Endothelial cell of umbilical vein (primary cell): ENCODE measurements around the gene RGPD4. TPM values are rescaled to one million over a fixed set of nuclear protein-coding genes. Genes with fewer than 3 reads are reported as not detected.

Experiments used
- BruUV-seq: library from RNA; stranded (reverse); fragments of 400-500 nt; replicated peaks from 2 replicates; lab custom pipeline; 2021; lab: Mats Ljungman, UMichigan
- CTCF ChIA-PET: fragments of 300-600, 350-600 bp; sonication (Branson Sonifier 250); formaldehyde crosslinking; loops from one replicate; lab custom pipeline; 2021; ENCODE audit warnings: antibody characterized with exemption, inconsistent platforms; lab: Charles Lee
- POLR2A ChIA-PET: fragments of 300-600, 350-600 bp; sonication (Branson Sonifier 250); formaldehyde crosslinking; loops from one replicate; lab custom pipeline; 2021; ENCODE audit warnings: antibody characterized with exemption, inconsistent platforms; lab: Charles Lee
- DNase-seq: peaks from one replicate; pipeline ENCODE4 v3.0.0-alpha.2; 2011; ENCODE audit warnings: low read depth, low spot score
- FAIRE-seq: peaks from 2 replicates; lab custom pipeline; 2011; peaks lifted over from hg19 to GRCh38; lab: Jason Lieb, UNC
- H2AFZ ChIP-seq: 2 replicates; pipeline ENCODE4 v1.6.0; 2012; ENCODE audit warnings: low read depth, low read length, control low read depth, inconsistent platforms
- H3K27ac ChIP-seq: 2 replicates; pipeline ENCODE4 v1.5.1; 2011; ENCODE audit warnings: low read depth, mild to moderate bottlenecking, control low read depth, low read length, moderate library complexity; ENCODE audit not compliant: insufficient read depth
- H3K27me3 ChIP-seq, 2 experiments: 2 replicates each; pipeline versions ENCODE4 v1.6.0 to v1.6.1; 2011; ENCODE audit warnings: low read length in 2 of 2, mixed read lengths in 1 of 2; ENCODE audit not compliant: control insufficient read depth in 2 of 2, insufficient read depth in 2 of 2
- H3K36me3 ChIP-seq, 2 experiments: 2 replicates in 1 of 2; 3 replicates in 1 of 2; pipeline ENCODE4 v1.5.1; 2011; ENCODE audit warnings: low read length in 2 of 2, mild to moderate bottlenecking in 1 of 2, moderate library complexity in 1 of 2; ENCODE audit not compliant: control insufficient read depth in 2 of 2, insufficient read depth in 2 of 2; ENCODE audit errors: extremely low read depth in 1 of 2
- H3K4me1 ChIP-seq: 3 replicates; pipeline ENCODE4 v1.5.1; 2011; ENCODE audit warnings: mild to moderate bottlenecking, low read length; ENCODE audit not compliant: control insufficient read depth, insufficient read depth; ENCODE audit errors: extremely low read depth
- H3K4me2 ChIP-seq: 2 replicates; pipeline ENCODE4 v1.6.1; 2011; ENCODE audit warnings: low read length, control low read depth, mixed read lengths; ENCODE audit not compliant: insufficient read depth
- H3K4me3 ChIP-seq, 3 experiments: fragments of 200-600 bp in 1 of 3; sonication (generic), shearing (Covaris generic) in 1 of 3; replicated peaks in 1 of 3; 2 replicates each; pipeline ENCODE4 v1.5.1; 2011 to 2016; ENCODE audit warnings: control low read depth in 3 of 3, low read length in 3 of 3, mild to moderate bottlenecking in 2 of 3, inconsistent platforms in 1 of 3, low read depth in 1 of 3, moderate library complexity in 1 of 3; ENCODE audit not compliant: insufficient read depth in 1 of 3
- H3K79me2 ChIP-seq: 2 replicates; pipeline ENCODE4 v1.6.0; 2012; ENCODE audit warnings: low read length, inconsistent platforms; ENCODE audit not compliant: control insufficient read depth, insufficient read depth
- H3K9ac ChIP-seq: replicated peaks from 2 replicates; pipeline ENCODE3; 2011; ENCODE audit warnings: low read length, control low read depth; ENCODE audit not compliant: insufficient read depth; ENCODE audit errors: extremely low read depth
- H3K9me1 ChIP-seq: replicated peaks from 3 replicates; pipeline ENCODE4 v1.6.0; 2011; ENCODE audit warnings: mild to moderate bottlenecking, low read length; ENCODE audit not compliant: control insufficient read depth, insufficient read depth; ENCODE audit errors: extremely low read depth
- H3K9me3 ChIP-seq: replicated peaks from 2 replicates; pipeline ENCODE4 v1.5.1; 2012; ENCODE audit warnings: low read length, inconsistent platforms; ENCODE audit not compliant: control insufficient read depth, insufficient read depth
- H4K20me1 ChIP-seq: replicated peaks from 2 replicates; pipeline ENCODE3; 2011; ENCODE audit warnings: mild to moderate bottlenecking, low read length; ENCODE audit not compliant: control insufficient read depth, insufficient read depth; ENCODE audit errors: extremely low read depth
- CTCF ChIP-seq, 2 donors: IDR thresholded peaks; 1 replicate in 1 of 2; 2 replicates in 1 of 2; pipeline ENCODE4 v1.5.1; 2011; ENCODE audit warnings: low read length in 2 of 2, mild to moderate bottlenecking in 2 of 2, moderate library complexity in 2 of 2, control low read depth in 1 of 2, inconsistent platforms in 1 of 2, low read depth in 1 of 2; ENCODE audit not compliant: insufficient read depth in 1 of 2; ENCODE audit errors: extremely low read depth in 1 of 2
- EZH2 ChIP-seq: IDR thresholded peaks from 2 replicates; pipeline ENCODE4 v1.6.1; 2012; ENCODE audit warnings: borderline replicate concordance, low read depth, mild to moderate bottlenecking, moderate library complexity, low read length, inconsistent platforms; ENCODE audit not compliant: severe bottlenecking
- FOS ChIP-seq: IDR thresholded peaks from 2 replicates; pipeline ENCODE4 v1.6.1; 2011; ENCODE audit warnings: mild to moderate bottlenecking, low read length, moderate library complexity, borderline replicate concordance; ENCODE audit not compliant: insufficient read depth
- GATA2 ChIP-seq: IDR thresholded peaks from 2 replicates; pipeline ENCODE4 v1.7.0; 2011; ENCODE audit warnings: low read depth, mild to moderate bottlenecking, moderate library complexity, mixed read lengths, low read length; ENCODE audit not compliant: insufficient read length, insufficient read depth
- JUN ChIP-seq: IDR thresholded peaks from 2 replicates; pipeline ENCODE4 v1.6.1; 2011; ENCODE audit warnings: borderline replicate concordance, low read depth; ENCODE audit not compliant: insufficient read length, insufficient read depth
- MAX ChIP-seq: IDR thresholded peaks from 2 replicates; pipeline ENCODE4 v1.6.1; 2011; ENCODE audit not compliant: insufficient read depth, insufficient read length
- MYC ChIP-seq: IDR thresholded peaks from one replicate; pipeline ENCODE4 v1.6.1; 2011; ENCODE audit warnings: mild to moderate bottlenecking, low read depth, low read length
- POLR2A ChIP-seq: IDR thresholded peaks from 2 replicates; pipeline ENCODE4 v1.6.1; 2012; ENCODE audit warnings: low read depth, mild to moderate bottlenecking, control low read depth, low read length
- POLR2AphosphoS5 ChIP-seq: IDR thresholded peaks from 2 replicates; pipeline ENCODE4 v1.6.1; 2012; ENCODE audit warnings: low read depth, mild to moderate bottlenecking, control low read depth, low read length, moderate library complexity; ENCODE audit not compliant: insufficient read depth
- dilution Hi-C: fragments of 300-500 bp; cut with MboI; formaldehyde crosslinking; loops from one replicate; pipeline ENCODE4 v1.15.0; 2019; ENCODE audit warnings: low sequenced_read_pairs; ENCODE audit not compliant: extremely low pct_ligation_motif_present
- intact Hi-C: fragments of 100-400 bp; cut with micrococcal nuclease; formaldehyde crosslinking; loops from one replicate; pipeline ENCODE4 v1.10.0; 2022
- polyA plus RNA-seq, 4 experiments: library from polyadenylated mRNA; depleted of rRNA in 3 of 4; stranded (reverse) in 3 of 4; unstranded in 1 of 4; fragments of >200 nt; gene quantifications; 2 replicates each; pipeline versions ENCODE4 v1.2.1 to v1.2.3, GENCODE V29; 2011 to 2012; ENCODE audit warnings: missing spikeins in 1 of 4
- total RNA-seq: library from RNA; stranded (reverse); gene quantifications from 2 replicates; pipeline ENCODE4 v1.2.3, GENCODE V29; 2021

RGPD4 gene
- total and polyA plus RNA-seq, 2 donors (not counting 3 experiments of a cell fraction or from before 2014, with no cell fraction given) = not detected

GRCh38 chr2:107932488-107932887 is 105.8 kb downstream of the RGPD4 start:
- no peaks in the 10 kb centered on the region for H3K4me1 ChIP-seq
- FAIRE-seq = no peak
- H3K27me3 ChIP-seq = no peaks in the 10 kb centered on the region
- POLR2A ChIA-PET = no interaction called here
- no peak overlapping the region for H3K9ac ChIP-seq
- H3K27ac ChIP-seq = no peak overlapping the region
- H3K79me2 ChIP-seq = no peaks in the 10 kb centered on the region
- TF ChIP-seq MYC = no peak
- TF ChIP-seq GATA2 = no peak
- TF ChIP-seq CTCF (IDR thresholded peaks at IDR 0.05; ENCODE audit: extremely low read depth in 1 of 2, insufficient read depth in 1 of 2, low read depth in 1 of 2, low read length in 2 of 2) = no peak
- no peak for TF ChIP-seq POLR2A
- no peak for TF ChIP-seq EZH2
- TF ChIP-seq MAX = no peak
- TF ChIP-seq FOS = no peak
- no peak for TF ChIP-seq POLR2AphosphoS5
- no peak for TF ChIP-seq JUN
- no peak overlapping the region for H3K4me2 ChIP-seq
- H3K9me3 ChIP-seq = no peaks in the 10 kb centered on the region
- CTCF ChIA-PET = no interaction called here
- dilution Hi-C loops (no loop called here), intact Hi-C loops (no loop called here)
- H4K20me1 ChIP-seq = no peaks in the 10 kb centered on the region
- H3K9me1 ChIP-seq = no peaks in the 10 kb centered on the region
- no TSS peak for BruUV-seq
- no peak overlapping the region for H2AFZ ChIP-seq
- DNase-seq = no peak
- H3K4me3 ChIP-seq = no peak overlapping the region
- H3K36me3 ChIP-seq = no peaks in the 10 kb centered on the region
